Esophagus muscularis mucosa (tissue), 4 donors: ENCODE data around the gene UBAC1. TPM values are rescaled to one million over a fixed set of nuclear protein-coding genes. Genes with fewer than 3 reads are reported as not detected.

ENCODE experiments used
- DNase-seq: peaks from one replicate; pipeline ENCODE4 v3.0.0-alpha.2; 2017; ENCODE audit errors: extremely low spot score
- H3K27ac ChIP-seq, 4 donors: fragments of 200-600 bp; sonication (generic); replicated peaks in 1 of 4; 1 replicate in 3 of 4; 2 replicates in 1 of 4; pipeline ENCODE4 v1.5.1; 2016 to 2019; ENCODE audit warnings: mild to moderate bottlenecking in 1 of 4
- H3K27me3 ChIP-seq, 4 donors: fragments of 200-600 bp; sonication (generic); one replicate each; pipeline versions ENCODE4 v1.5.1 to v1.6.0; 2016 to 2019
- H3K36me3 ChIP-seq, 4 donors: fragments of 200-600 bp; sonication (generic); one replicate each; pipeline ENCODE4 v1.5.1; 2016 to 2019
- H3K4me1 ChIP-seq, 4 donors: fragments of 200-600 bp; sonication (generic); one replicate each; pipeline ENCODE4 v1.5.1; 2016 to 2019
- H3K4me3 ChIP-seq, 4 donors: fragments of 200-600 bp; sonication (generic); 1 replicate in 2 of 4; 2 replicates in 2 of 4; pipeline ENCODE4 v1.5.1; 2016 to 2019; ENCODE audit warnings: mild to moderate bottlenecking in 4 of 4, moderate library complexity in 1 of 4
- H3K9me3 ChIP-seq, 4 donors: fragments of 200-600 bp; sonication (generic); 1 replicate in 3 of 4; 2 replicates in 1 of 4; pipeline ENCODE4 v1.5.1; 2016 to 2019
- CTCF ChIP-seq, 3 experiments: fragments of 200-600 bp in 2 of 3; fragments of 450-650 bp in 1 of 3; sonication (generic) in 2 of 3; IDR thresholded peaks; one replicate each; pipeline ENCODE4 v1.5.1; 2017 to 2019; ENCODE audit warnings: antibody characterized with exemption in 3 of 3, mild to moderate bottlenecking in 2 of 3, moderate library complexity in 1 of 3
- EP300 ChIP-seq: sonication (generic); formaldehyde crosslinking; IDR thresholded peaks from one replicate; pipeline ENCODE4 v1.6.1; 2017; ENCODE audit warnings: antibody characterized with exemption
- POLR2A ChIP-seq: fragments of 450-650 bp; IDR thresholded peaks from one replicate; pipeline ENCODE4 v1.6.1; 2017; ENCODE audit warnings: antibody characterized with exemption, moderate library complexity, mild to moderate bottlenecking, low read depth
- POLR2AphosphoS5 ChIP-seq, 2 donors: sonication (generic); formaldehyde crosslinking; IDR thresholded peaks; one replicate each; pipeline ENCODE4 v1.6.1; 2017; ENCODE audit warnings: antibody characterized with exemption in 2 of 2
- WGBS: methylation state at CpG from one replicate; pipeline ENCODE4 v1.1.5; 2018; 5-methylcytosine and 5-hydroxymethylcytosine counted together
- intact Hi-C: fragments of 100-400 bp; cut with DNase I; formaldehyde crosslinking; loops from one replicate; pipeline ENCODE4 v1.15.1; 2023
- total RNA-seq, 4 donors: library from RNA; depleted of rRNA; stranded (reverse); fragments of >200 nt; gene quantifications; one replicate each; pipeline versions ENCODE4 v1.1.0 to v1.2.1, GENCODE V29; 2016

Gene UBAC1
- total RNA-seq, 4 donors from 2014 or later: 61.6 to 77.2 (median 67.3) TPM

GRCh38 chr9:135937521-135938489 is 23.4 kb downstream of the UBAC1 start:
- no peaks in the 10 kb centered on the region for H3K27me3 ChIP-seq
- H3K9me3 ChIP-seq: peaks cover 0 to 8% (median 0%) of the 10 kb centered on the region in 4 donors
- peaks cover 53 to 99% (median 90%) of the 10 kb centered on the region in 4 donors for H3K36me3 ChIP-seq
- TF ChIP-seq POLR2AphosphoS5 (IDR thresholded peaks at IDR 0.05) (no peak), EP300 (no peak), POLR2A (no peak), CTCF (IDR thresholded peaks at IDR 0.05) (no peak)
- peaks cover 0 to 12% (median 3%) of the 10 kb centered on the region in 4 donors for H3K4me1 ChIP-seq
- intact Hi-C loops: no loop called here
- H3K27ac ChIP-seq: no peak overlapping the region
- 94% methylated on average over 44 of the region's 44 CpGs for WGBS
- no peak for DNase-seq
- H3K4me3 ChIP-seq: no peak overlapping the region

GRCh38 chr9:135933114-135933513 is 28.1 kb downstream of the UBAC1 start:
- intact Hi-C loops: no loop called here
- 90% methylated on average over 11 of the region's 13 CpGs for WGBS
- Histone ChIP-seq H3K4me1 (no peaks in the 10 kb centered on the region), H3K4me3 (no peak overlapping the region), H3K9me3 (peaks cover 0 to 8% (median 0%) of the 10 kb centered on the region in 4 donors), H3K27ac (no peak overlapping the region), H3K36me3 (peaks cover 50 to 96% (median 91%) of the 10 kb centered on the region in 4 donors), H3K27me3 (no peaks in the 10 kb centered on the region)
- TF ChIP-seq POLR2AphosphoS5 (IDR thresholded peaks at IDR 0.05) (no peak), EP300 (no peak), CTCF (IDR thresholded peaks at IDR 0.05) (no peak), POLR2A (no peak)
- DNase-seq: no peak

- no peaks in the 10 kb centered on the region for H3K4me1 ChIP-seq
- H3K36me3 ChIP-seq: peaks cover 45 to 91% (median 86%) of the 10 kb centered on the region in 4 donors
- no peak overlapping the region for H3K27ac ChIP-seq
- intact Hi-C loops: no loop called here
- WGBS: 97% methylated on average over 18 of the region's 18 CpGs
- peaks cover 0 to 8% (median 0%) of the 10 kb centered on the region in 4 donors for H3K9me3 ChIP-seq
- H3K4me3 ChIP-seq: no peak overlapping the region
- DNase-seq: no peak
- TF ChIP-seq POLR2AphosphoS5 (IDR thresholded peaks at IDR 0.05) (no peak), EP300 (no peak), POLR2A (no peak), CTCF (IDR thresholded peaks at IDR 0.05) (no peak)
- H3K27me3 ChIP-seq: no peaks in the 10 kb centered on the region
Observed at GRCh38 chr9:135932656-135933055, 28.5 kb downstream of the UBAC1 start.

GRCh38 chr9:135931349-135931820 is 29.8 kb downstream of the UBAC1 start:
- intact Hi-C loops: no loop called here
- Histone ChIP-seq H3K4me1 (peaks cover 0 to 6% (median 5%) of the 10 kb centered on the region in 4 donors), H3K9me3 (peaks cover 0 to 6% (median 0%) of the 10 kb centered on the region in 4 donors), H3K36me3 (peaks cover 32 to 90% (median 78%) of the 10 kb centered on the region in 4 donors), H3K27ac (no peak overlapping the region), H3K4me3 (no peak overlapping the region), H3K27me3 (no peaks in the 10 kb centered on the region)
- DNase-seq: no peak
- WGBS: 86% methylated on average over 21 of the region's 31 CpGs
- TF ChIP-seq EP300 (no peak), POLR2A (no peak), POLR2AphosphoS5 (IDR thresholded peaks at IDR 0.05) (no peak), CTCF (IDR thresholded peaks at IDR 0.05) (no peak)
